HG03521 (cell line): ENCODE measurements around the gene RILPL2.
"Not testable (repeated sequence)": the region's sequence is repeated elsewhere in the genome, so short reads cannot be mapped to it uniquely, and the experiment has no call there.

Experiments
- ATAC-seq: cut with Tn5 transposase; IDR thresholded peaks from one replicate; pipeline ENCODE4 v1.9.1; 2021; ENCODE audit warnings: mild to moderate bottlenecking, moderate library complexity; ENCODE audit not compliant: unreplicated experiment

Gene RILPL2, protein sequence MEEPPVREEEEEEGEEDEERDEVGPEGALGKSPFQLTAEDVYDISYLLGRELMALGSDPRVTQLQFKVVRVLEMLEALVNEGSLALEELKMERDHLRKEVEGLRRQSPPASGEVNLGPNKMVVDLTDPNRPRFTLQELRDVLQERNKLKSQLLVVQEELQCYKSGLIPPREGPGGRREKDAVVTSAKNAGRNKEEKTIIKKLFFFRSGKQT

DNA sequence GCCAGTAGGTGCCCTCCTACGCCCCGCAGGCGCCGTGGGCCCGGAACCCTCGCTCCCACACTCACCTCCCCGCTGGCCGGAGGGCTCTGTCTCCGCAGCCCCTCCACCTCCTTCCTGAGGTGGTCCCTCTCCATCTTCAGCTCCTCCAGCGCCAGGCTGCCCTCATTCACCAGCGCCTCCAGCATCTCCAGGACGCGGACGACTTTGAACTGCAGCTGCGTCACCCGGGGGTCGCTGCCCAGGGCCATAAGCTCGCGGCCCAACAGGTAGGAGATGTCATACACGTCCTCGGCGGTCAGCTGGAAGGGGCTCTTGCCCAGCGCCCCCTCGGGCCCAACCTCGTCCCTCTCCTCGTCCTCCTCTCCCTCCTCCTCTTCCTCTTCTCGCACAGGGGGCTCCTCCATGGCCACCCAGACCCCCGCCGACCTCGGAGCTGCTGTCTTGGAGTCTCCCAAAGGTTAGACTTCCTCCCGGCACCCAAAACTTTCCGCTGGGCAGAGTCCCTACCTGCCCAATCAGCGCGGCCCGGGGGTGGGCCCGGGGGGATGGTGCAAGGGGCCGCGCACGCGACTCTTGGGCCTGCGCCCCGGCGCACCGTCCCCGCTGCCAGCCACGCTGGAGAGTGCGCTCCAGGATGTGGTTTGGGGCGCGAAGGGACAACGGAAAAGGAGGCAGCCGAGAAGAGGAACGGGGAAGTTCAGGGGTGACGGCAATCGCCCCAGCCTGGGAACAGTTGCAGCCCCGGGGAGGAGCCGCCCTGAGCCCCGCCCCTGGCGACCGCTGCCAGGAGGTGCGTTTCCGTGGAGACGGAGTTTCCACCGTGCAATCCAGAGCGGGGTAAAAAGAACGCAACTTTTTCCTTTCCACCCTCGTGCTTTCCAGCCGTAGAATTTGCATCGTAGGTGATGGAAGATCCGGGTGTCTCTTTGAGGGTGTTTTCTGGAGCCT lies at the start of gene RILPL2:
RILPL2 (minus strand) TSS at position 668 of the 948 bp plus-strand sequence; CDS start at position 404, 264 bp downstream.
- ATAC-seq: peak; percentile 66

GRCh38 chr12:123485756-123486155 lies 49.3 kb upstream of the RILPL2 start:
- no peak for ATAC-seq

DNA sequence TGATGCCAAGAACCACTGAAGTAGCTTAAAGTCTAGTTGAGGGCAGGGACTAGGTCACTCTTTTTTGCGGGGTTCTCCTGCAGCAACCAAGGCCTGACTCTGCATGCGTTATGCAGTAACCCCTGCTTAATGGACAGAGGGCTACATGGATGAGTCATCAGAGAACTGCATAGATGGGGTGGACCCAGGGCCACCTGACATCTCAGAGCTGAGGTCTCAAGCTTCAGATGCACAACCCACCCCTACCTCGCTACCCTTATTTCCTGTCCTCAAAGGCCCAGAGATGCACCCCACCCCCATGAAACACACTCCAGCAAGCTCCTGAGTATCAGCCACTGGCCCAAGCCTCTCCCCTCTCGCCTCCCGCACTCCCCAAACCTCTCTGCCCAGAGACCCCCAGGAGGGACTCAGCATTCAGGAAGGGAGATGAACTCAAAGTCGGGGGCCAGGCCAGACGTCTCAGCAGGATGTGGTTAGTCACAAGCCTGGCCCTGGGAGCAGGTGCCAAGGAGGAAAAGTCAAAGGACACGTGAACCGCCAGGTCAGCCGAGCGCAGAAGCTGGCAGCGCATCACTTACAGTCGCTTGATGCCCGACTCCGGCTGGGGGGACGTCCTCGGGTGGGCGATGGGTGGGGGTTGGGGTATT lies 47.2 kb upstream of the RILPL2 start:
- ATAC-seq: no peak

- ATAC-seq: no peak
Observed at GRCh38 chr12:123482876-123483275, 46.4 kb upstream of the RILPL2 start.

DNA sequence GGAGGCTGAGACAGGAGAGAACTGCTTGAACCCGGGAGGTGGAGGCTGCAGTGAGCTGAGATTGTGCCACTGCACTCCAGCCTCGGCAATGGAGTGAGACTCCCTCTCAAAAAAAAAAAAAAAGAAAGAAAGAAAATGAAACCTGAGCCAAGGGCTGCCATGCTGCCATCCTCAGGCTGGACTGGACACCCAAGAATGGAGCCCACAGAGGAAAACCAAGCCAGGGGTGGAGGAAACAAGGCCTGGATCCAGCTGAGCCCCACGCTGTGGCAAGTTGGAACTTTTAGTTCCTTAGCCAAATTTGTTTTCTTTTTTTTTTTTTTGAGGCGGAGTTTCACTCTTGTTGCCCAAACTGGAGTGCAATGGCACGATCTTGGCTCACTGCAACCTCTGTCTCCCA lies 44.8 kb upstream of the RILPL2 start:
- not testable (repeated sequence) for ATAC-seq

- ATAC-seq: no peak
Observed at GRCh38 chr12:123479442-123480180, 43.1 kb upstream of the RILPL2 start.

GRCh38 chr12:123478762-123479161 lies 42.3 kb upstream of the RILPL2 start:
- no peak for ATAC-seq

DNA sequence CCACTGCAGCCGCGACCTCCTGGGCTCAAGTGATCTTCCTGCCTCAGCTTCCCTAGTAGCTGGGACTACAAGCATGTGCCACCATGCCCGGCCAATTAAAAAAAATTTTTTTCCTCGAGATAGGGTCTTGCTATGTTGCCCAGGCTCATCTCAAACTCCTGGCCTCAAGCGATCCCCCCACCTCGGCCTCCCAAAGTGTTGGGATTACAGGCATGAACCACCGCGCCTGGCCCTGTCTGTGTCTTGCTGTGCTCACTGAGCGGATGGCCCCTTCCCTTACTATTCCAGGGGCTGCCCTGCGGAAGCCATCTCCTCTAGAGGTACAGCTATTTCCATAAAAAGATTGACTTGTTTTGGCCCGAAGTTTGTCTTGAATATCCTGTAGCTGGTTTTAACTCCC lies 41.6 kb upstream of the RILPL2 start:
- ATAC-seq: no peak

- no peak for ATAC-seq
Observed at GRCh38 chr12:123475246-123475703, 38.8 kb upstream of the RILPL2 start.

GRCh38 chr12:123474485-123475245 lies 38.2 kb upstream of the RILPL2 start:
- no peak for ATAC-seq

- ATAC-seq: no peak
Observed at GRCh38 chr12:123472438-123472849, 36.0 kb upstream of the RILPL2 start.

DNA sequence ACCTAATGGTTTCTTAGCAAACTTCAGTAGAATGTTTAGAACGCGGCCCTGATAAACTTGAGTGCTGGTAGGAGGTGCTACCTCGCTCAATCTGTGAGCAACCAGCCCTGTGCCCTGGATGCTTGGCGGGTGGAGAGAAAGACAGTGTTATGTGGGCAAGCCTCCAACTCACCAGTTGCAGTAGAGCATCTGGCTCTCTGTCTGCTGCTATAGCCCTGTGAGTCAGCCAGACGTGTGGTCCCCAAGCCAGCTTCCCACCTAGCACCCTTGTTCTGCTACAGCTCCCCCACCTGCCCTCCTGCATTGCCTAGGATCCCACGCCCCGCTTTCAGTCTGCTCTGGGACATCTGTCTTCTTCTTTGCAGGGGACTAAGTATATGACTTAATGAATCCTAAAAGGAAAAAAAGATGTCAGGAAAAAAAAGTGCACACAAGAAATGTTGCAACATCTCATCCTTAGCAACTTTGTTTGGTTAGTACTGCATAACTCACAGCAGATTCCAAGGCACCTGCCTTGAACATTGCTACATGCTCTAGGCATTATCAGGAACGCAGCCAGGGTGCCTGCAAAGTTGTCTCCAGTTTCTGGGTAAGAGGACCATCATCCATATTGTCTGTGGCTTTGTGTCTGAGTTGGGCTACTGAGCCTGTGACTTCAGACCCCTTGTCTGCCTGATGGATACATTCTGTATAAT lies 35.0 kb upstream of the RILPL2 start:
- ATAC-seq: no peak

- no peak for ATAC-seq
Observed at GRCh38 chr12:123469978-123470377, 33.5 kb upstream of the RILPL2 start.

DNA sequence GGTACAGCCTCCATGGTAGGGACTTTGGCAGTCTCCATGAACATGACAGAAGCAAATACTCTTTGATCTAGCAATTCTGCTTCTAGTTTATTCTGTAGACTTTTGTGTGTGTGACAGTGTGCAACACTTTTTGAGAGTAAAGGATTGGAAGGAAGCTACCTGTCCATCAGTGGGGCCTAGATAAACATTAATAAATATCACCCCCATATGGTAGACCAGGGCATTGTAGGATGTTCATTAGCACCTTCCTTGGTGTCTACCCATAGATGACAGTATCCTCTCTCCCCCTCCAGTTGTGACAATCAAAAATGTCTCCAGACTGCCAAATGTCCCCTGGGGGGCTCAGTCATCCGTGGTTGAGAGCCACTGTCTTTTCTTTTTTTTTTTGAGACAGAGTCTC lies 32.3 kb upstream of the RILPL2 start:
- peak; percentile 50 for ATAC-seq

DNA sequence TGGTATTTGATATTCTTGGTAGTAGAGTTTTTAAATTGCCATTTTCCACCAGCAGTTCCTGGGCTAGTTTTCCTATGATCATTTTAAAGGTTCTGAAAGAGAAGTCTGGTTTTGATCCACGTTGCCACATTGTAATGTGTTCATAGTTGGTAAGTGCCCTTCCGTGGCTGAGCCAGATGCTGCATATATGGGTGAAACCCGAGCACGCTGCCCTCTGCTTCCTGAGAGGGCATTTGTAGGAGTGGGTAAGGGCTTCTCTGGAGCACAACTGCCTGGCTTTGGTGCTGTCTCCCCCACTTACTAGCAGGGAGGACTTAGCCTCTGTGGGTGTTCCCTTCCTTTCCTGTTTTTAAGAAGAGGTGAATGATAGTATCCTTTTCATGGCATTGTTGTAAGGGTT lies 28.6 kb upstream of the RILPL2 start:
- no peak for ATAC-seq

GRCh38 chr12:123463174-123463573 lies 26.7 kb upstream of the RILPL2 start:
- not testable (repeated sequence) for ATAC-seq

- peak; percentile 57 for ATAC-seq
Observed at GRCh38 chr12:123457980-123458779, 21.7 kb upstream of the RILPL2 start, which contains the start of gene SNRNP35. TSS of gene SNRNP35 (plus strand) at chr12:123458139. CDS start at chr12:123465541, 7,402 bp downstream.

DNA sequence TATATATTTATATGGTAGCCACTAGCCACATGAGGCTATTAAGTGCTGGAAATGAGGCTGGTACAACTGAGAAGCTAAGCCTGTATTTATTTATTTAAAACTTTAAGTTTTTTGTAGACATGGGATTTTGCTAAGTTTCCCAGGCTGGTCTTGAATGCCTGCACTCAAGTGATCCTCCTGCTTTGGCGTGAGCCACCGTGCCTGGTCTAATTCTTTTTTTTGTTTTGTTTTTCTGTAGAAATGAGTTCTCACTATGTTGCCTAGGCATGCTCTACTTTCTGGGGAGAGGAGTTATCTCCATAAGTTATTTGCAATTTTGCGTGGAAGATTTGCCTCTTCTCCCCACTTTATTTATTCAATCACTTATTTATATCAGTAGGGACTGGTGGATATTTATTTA lies 16.7 kb upstream of the RILPL2 start:
- ATAC-seq: no peak

GRCh38 chr12:123452276-123452550 lies 15.7 kb upstream of the RILPL2 start:
- ATAC-seq: not testable (repeated sequence)
